ENCODE results near the gene SRF.

Gene SRF

GRCh38 chr6:43219119-43219518 lies 48.0 kb downstream of the SRF start:
- DNase-seq: no peak

- DNase-seq: no peak
Observed at GRCh38 chr6:43219814-43220213, 48.7 kb downstream of the SRF start.

GRCh38 chr6:43220439-43220951 lies 49.4 kb downstream of the SRF start:
- DNase-seq: no peak

- no peak for DNase-seq
Observed at GRCh38 chr6:43221046-43221972, 50.2 kb downstream of the SRF start.

GRCh38 chr6:43222418-43223059 lies 51.5 kb downstream of the SRF start:
- DNase-seq: no peak

- DNase-seq: no peak
Observed at GRCh38 chr6:43223175-43223574, 52.1 kb downstream of the SRF start.

GRCh38 chr6:43226192-43226851 lies 55.3 kb downstream of the SRF start:
- DNase-seq: no peak

GRCh38 chr6:43228951-43229802 lies 58.1 kb downstream of the SRF start, which contains the start of gene DNPH1:
Gene DNPH1 (minus strand): TSS chr6:43229481. CDS start chr6:43229456, 25 bp downstream.
- peak; percentile 54 to 71 for DNase-seq

- no peak for DNase-seq
Observed at GRCh38 chr6:43229803-43230620, 58.9 kb downstream of the SRF start.

GRCh38 chr6:43231053-43231452 lies 60.0 kb downstream of the SRF start:
- DNase-seq: no peak
